Fibroblast of peridontal ligament (primary cell): ENCODE results near the gene EEF1A2.
"Not testable (repeated sequence)": the region's sequence is repeated elsewhere in the genome, so short reads cannot be mapped to it uniquely, and the experiment has no call there.

Experiments used
- DNase-seq: peaks from one replicate; pipeline ENCODE4 v3.0.0-alpha.2; 2010; ENCODE audit errors: extremely low read depth

The EEF1A2 gene

GRCh38 chr20:63487116-63487764, 11.6 kb downstream of the EEF1A2 start:
- DNase-seq, result no peak

- DNase-seq, result no peak
Observed at GRCh38 chr20:63486300-63486855, 12.5 kb downstream of the EEF1A2 start.

GRCh38 chr20:63484651-63485403, 14.1 kb downstream of the EEF1A2 start:
- no peak for DNase-seq

GRCh38 chr20:63484236-63484635, 14.6 kb downstream of the EEF1A2 start:
- DNase-seq, result no peak

GRCh38 chr20:63483834-63484233, 15.0 kb downstream of the EEF1A2 start:
- no peak for DNase-seq

GRCh38 chr20:63482021-63482587, 16.8 kb downstream of the EEF1A2 start:
- no peak for DNase-seq

GRCh38 chr20:63481503-63481902, 17.4 kb downstream of the EEF1A2 start:
- DNase-seq, result no peak

GRCh38 chr20:63479695-63480419, 19.0 kb downstream of the EEF1A2 start:
- DNase-seq, result not testable (repeated sequence)

- no peak for DNase-seq
Observed at GRCh38 chr20:63478346-63479302, 20.3 kb downstream of the EEF1A2 start.

- no peak for DNase-seq
Observed at GRCh38 chr20:63477944-63478343, 20.9 kb downstream of the EEF1A2 start.

GRCh38 chr20:63477061-63477616, 21.7 kb downstream of the EEF1A2 start:
- no peak for DNase-seq

- peak; percentile 9 for DNase-seq
Observed at GRCh38 chr20:63475209-63475608, 23.7 kb downstream of the EEF1A2 start.

- no peak for DNase-seq
Observed at GRCh38 chr20:63473555-63474449, 25.1 kb downstream of the EEF1A2 start.

- no peak for DNase-seq
Observed at GRCh38 chr20:63472862-63473390, 26.0 kb downstream of the EEF1A2 start.

GRCh38 chr20:63471981-63472831, 26.7 kb downstream of the EEF1A2 start, which contains the start of gene KCNQ2:
Gene KCNQ2, minus strand, starts transcription at chr20:63472655. Its CDS starts 192 bp downstream, at chr20:63472463.
- no peak for DNase-seq

- no peak for DNase-seq
Observed at GRCh38 chr20:63471717-63471980, 27.2 kb downstream of the EEF1A2 start.

GRCh38 chr20:63471002-63471716, 27.7 kb downstream of the EEF1A2 start:
- no peak for DNase-seq

- no peak for DNase-seq
Observed at GRCh38 chr20:63470410-63470809, 28.5 kb downstream of the EEF1A2 start.
